Activated CD8-positive, alpha-beta memory T cell treated with anti-CD3 and anti-CD28 coated beads, Interleukin-2, amount 50 U/mL, for 4 hours (primary cell): ENCODE results near the gene GUCY2C.
"Not testable (repeated sequence)": the region's sequence is repeated elsewhere in the genome, so short reads cannot be mapped to it uniquely, and the experiment has no call there.

ENCODE experiments used
- DNase-seq: peaks from one replicate; pipeline ENCODE4 v3.0.0-alpha.2; 2020

GUCY2C gene

DNA sequence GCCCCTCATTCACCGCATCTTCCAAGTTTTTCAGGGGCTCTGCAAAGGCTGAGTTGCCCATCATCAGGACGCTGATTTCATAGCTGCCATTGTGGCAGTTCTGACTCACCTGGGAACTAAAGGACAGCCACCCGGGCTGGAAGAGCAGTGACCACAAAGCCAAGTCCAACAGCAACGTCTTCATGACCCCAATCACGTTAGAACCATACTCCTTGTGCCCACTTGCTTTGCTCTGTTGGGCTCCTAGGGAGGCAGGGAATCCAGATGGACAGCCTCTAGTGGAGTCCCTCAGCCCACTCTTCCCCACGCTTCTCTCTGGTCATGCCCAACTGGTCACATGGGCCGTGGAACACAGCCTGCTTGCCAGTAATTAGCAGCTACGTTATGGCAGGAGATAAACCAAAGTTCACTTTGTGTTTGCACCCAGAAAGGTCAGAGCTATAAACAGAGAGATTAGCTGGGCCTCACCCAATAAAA is at the start of gene GUCY2C:
TSS of gene GUCY2C (minus strand) at position 335 of the 477 bp plus-strand sequence. CDS start at position 184, 151 bp downstream.
- DNase-seq = no peak

DNA sequence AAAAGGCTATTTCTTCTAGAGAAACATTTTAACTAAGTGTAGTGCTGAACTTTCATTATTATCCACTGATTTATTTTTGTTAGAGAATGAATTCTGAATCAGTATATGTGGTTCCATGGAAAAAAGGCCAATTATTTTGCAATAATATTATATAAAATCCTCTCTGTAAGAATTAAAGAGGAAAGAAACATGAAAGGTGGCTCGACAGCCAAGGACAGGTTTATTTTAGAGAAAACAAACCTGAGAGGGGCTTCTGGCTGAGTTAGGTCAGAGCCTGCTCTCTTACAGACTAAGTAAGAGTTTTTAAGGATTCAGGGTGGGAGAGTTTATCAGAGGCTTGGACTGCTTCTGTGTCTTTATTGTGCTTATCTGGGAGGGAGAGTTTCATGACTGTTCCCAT is 46.7 kb upstream of the GUCY2C start:
- no peak for DNase-seq

DNA sequence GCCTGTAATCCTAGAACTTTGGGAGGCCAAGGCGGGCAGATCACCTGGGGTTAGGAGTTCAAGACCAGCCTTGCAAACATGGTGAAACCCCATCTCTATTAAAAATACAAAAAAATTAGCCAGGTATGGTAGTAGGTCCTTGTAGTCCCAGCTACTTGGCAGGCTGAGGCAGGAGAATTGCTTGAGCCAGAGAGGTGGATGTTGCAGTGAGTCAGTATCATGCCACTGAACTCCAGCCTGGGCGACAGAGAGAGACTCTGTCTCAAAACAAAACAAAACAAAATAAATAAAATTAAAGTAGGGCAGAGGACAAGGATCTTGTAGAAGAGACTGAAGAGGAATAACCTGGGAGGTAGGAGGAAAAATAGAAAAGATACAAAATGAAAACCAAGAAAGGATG is 45.5 kb upstream of the GUCY2C start:
- DNase-seq = no peak

DNA sequence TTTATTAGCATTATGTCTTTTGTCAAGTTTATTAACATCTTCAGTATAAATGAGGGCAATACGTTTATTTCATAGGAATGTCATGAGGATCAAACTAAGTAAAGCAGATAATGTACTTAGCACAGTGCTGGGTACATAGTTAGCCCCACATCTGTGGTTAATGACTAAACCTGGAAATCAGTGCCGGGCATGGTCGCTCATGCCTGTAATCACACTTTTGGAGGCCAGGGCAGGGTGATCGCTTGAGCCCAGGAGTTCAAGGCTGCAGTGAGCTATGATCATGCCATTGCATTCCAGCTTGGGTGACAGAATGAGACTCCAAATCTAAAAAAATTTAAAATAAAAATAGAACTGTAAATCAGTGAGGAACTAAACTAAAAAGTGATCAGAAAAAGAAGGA is 44.8 kb upstream of the GUCY2C start:
- no peak for DNase-seq

DNA sequence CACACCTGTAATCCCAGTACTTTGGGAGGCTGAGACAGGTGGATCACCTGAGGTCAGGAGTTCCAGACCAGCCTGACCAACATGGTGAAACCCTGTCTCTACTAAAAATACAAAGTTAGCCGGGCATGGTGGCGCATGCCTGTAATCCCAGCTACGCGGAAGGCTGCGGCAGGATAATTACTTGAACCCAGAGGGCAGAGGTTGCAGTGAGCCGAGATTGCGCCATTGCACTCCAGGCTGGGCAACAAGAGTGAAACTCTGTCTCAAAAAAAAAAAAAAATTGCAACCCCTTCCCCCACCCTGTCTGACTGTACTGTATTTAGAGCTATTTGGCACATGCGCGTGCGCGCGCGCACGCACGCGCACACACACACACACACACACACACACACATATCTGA is 40.0 kb upstream of the GUCY2C start:
- not testable (repeated sequence) for DNase-seq

DNA sequence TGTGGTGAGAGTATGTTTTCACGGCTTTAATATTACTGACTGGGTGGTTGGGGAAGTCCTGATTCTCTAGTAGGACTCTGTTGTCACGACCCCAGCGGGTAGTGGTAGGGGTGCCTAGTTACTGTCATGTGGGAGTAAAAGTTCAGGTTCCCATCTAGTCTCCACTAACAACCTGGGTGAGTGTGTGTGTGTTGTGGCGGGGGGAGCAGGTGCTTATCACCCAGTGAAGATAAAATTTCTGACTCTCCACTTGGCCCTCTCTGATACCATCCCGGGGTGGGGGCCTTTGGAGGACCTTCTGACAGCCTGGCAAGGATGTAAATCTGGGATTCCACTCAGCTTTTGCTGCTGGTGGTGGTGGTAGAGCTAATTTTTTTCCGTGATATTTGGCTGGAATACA is 35.4 kb upstream of the GUCY2C start:
- no peak for DNase-seq

DNA sequence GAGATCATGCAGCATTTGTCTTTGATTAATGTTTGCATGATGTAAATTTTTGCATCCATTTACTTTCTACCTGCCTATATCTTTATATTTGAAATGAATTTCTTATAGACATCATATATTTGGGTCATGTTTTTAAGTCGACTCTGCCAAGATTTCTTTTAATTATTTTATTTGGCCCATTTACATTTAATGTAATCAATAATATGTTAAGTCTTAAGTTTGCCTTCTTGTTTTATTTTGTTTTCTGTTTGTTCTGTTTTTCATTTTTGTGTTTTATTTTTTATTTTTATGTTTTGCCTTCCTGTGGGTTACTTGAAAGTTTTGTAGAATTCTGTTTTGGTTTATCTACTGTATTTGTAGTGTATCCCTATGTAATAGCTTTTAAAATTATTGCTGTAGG is 33.2 kb upstream of the GUCY2C start:
- DNase-seq = no peak

DNA sequence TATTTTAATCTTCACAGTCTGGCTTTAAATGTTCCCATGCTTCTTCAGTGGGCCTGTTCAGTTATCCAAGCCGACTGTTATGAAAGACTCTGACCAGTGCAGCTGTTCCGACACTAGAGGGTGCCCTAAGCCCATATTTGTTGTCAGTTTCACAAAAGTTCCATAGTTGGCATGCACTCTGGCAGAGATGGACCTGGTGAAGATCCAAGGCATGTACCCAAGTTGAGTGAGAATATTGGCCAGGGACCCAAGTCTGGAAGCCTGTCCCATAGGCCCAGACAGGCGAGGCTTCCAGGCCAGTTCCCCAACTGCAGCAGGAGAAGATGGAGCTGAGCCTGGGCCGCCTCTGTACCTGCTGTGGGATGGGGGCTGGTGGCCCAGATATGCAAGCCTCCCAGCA is 27.4 kb upstream of the GUCY2C start:
- peak; percentile 60 for DNase-seq

DNA sequence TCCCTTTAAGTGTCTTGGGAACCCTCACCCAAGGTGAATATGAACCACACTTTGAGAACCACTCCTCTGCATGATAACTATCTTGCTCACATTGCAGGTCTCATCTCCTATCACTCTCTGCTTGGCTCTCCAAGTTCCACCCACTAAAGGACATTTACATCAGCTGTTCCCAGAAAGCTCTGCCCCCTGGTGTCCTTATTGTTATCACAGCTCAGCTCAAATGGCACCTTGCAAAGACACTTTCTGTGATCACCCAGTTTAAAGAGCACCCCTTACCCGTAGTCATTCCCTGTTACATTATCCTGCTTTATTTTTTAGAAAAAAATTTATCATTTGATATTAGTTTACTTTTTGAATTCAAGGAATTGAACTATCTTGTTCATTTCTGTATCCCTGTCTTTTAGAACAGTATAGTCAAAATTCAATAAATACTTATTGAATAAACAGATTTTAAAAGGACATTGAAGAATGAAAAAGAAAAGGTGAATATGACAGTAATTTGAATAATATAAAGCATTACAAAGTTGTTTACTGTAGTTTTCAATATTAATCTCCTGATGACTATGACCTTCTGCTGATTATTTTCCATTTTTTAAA is 20.5 kb upstream of the GUCY2C start:
- DNase-seq = peak; percentile 37

DNA sequence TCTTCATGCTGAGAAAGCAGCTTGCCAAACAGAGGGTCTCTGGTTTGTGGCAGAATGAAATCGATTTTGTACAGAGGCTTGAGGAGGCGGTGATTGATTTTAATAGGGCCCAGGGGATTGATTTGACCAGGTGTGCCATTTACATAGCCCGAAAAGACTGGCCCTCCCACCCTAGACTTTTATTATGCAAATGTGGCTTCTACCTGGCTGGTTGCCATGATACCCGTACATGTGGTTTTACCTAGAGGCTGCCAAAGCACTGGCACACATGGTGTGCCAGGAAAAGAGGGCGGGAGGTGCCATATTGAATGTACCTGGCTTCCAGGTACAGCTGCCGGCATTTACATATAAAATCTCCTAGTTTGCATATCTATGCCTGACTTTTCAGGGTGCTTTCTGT is 18.0 kb upstream of the GUCY2C start:
- no peak for DNase-seq

DNA sequence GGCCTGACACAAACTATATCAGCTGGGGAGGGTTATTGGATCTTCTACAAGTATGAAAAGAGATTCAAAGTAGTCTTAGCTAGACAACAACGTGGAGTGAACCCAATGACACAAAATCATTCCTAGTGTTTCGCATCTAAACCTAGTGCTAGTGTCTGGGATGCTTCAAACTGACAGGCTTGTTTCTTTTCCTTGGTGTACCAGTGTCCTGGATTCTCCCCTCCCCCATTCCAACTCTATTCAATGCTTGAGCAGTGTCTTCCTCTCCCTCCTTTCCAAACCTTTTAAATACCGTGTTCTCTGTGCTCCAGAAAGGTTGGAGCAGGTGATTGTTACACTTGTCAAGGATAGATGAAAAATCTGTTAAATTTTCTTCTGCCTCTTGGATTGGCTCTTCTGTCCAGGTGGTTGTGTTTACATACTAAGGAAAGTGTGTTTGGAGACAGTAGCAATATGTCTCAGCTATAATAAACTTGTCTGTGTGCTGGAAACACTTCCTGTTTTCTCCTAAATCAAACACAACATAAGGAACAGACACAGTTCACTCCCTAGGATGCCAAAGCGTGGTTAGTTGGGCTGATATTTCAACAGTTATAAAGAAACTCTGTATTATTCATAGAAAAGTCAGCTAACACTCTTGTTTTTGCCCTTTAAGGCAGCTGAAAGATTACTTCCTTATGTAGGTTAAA is 14.4 kb upstream of the GUCY2C start:
- no peak for DNase-seq

DNA sequence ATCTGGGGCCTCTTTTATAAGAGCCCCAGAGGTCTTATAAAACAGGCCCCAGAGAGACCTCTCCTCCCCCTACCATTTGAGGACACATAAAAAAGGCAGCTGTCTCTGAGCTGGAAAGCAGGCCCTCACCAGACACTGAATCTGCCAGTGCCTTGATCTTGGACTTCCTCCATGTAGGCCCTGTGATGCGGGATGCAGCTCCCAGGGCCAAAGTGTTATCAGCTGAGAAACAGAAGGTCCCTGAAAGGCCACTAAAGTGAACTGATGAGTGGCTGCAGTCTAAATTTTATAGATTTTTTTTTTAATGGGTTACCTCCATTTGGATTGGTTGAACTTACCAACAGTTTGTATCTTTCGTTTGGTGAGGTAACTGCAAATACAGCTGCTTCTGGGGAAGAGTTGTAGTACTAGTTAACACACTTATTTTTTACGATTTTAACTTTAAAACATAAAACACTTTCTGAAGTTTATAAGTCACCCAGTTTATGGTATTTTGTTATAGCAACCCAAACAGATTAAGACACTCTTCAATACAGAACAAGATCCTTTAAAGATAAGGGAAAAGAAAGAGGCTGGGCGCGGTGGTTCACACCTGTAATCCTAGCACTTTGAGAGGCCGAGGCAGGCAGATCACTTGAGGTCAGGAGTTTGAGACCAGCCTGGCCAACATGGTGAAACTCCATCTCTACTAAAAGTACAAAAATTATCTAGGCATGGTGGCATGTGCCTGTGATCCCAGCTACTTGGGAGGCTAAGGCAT is 5.6 kb upstream of the GUCY2C start:
- no peak for DNase-seq

DNA sequence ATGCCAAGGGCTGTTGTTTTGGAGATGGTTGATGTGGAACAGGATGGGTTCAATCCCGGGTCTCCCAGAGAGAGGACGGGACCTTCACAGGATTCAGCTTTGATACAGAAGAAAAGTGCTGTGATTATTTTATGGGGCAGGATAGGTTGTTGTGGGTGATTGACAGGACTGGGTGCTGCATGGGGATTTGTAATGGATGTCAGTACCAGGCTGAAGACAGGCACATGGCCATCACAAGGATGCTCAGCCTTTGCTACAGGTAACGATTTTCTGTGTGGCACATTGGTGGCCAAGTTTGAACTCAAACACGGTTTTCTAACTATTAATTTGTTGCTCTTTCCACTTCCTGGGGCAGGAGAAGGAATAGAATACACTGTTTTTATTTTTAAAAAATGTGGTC is 4.5 kb upstream of the GUCY2C start:
- DNase-seq = no peak

DNA sequence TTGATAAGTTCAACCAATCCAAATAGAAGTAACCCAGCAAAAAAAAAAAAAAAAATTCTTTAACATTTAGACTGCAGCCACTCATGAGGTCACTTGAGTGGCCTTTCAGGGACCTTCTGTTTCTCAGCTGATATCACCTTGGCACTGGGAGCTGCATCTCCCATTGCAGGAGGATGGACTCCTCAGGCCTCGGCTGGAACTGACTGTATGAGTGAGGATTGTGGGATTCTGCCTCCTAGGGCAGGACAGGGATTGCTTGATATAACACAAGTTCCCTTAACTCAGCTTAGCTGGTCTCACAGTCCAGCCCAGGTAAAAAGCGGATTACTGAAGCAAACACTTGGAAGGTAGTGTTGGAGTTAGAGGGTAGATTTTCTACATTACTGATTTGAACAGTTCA is 3.5 kb upstream of the GUCY2C start:
- no peak for DNase-seq

DNA sequence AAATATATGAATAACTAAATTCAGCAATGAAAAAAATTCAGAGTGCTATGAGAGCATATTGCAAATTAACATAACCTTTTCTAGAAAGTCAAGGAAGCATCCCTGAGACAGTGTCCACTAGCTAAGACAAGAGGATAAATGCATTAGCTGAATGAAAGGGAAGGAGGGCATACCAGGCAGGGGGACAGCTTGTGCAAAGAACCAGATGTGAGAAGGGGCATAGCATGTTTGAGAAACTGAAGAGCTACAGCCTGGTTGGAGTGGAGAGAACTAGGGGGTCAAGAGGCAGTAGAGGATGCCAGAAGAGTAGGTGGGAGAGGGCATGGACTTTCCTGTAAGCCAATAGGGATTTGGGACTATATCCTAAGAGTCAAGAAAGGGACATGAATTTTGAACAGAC is 2.2 kb upstream of the GUCY2C start:
- no peak for DNase-seq

DNA sequence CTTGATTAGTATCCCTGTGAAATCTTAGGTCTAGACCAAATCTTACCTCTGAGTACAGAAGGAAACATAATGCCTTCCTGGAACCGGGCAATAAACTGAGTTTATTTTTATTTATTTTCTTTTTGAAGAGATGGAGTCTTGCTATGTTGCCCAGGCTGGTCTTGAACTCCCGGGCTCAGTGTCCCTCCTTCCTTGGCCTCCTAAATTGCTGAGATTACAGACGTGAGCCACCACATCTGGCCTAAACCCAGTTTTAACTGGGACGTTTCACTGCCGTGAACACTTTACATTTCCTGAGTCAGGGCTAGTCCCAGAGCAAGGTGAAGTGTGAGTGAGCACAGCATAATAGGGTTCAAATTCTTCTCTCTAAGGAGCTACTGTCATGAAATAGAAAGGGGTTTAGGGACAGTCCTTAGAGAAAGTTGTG is 671 bp downstream of the GUCY2C start:
- DNase-seq = no peak

DNA sequence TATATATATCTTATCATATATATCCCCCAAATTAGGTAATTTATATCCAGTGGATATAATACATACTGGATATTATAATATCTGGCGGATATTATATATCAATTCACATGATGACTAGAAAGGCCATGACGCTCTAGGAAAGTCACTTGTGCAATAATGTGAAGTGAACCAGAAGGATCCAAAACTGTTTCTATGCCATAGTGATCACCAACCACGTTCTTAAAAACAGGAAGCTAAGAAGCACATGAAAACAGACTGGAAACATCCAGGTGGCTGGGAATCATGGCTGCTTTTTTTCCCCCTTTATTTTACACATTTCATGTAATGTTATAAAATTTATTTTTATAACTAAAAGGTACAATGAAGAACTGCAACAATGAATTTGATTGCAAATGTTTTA is 1.4 kb downstream of the GUCY2C start:
- no peak for DNase-seq

DNA sequence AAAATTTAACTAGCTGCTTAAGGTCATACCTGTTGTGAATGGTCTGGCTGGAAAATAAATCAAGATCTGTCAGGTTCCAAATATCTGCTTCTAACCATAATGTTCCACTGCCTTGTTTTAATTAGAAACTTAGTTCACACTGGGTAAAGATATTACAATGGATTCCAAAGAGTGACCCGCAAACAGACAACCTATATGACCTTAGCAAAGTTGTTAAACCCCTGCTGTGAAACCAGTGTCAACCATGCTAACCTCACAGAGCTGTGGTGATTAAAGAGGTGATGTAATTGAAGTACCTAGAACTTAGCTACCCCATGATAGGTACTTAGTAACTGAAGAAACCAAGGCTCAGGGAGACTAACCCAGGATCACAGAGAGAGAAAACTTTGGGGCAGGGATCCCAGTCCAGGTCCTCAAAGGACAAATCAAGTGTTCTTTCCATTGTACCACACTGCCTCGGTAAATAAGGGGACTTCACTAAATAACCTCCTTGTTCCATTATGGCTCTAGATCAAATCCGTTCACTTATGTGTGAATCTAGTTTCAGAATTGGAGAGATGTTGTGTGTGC is 2.2 kb downstream of the GUCY2C start:
- DNase-seq = no peak

DNA sequence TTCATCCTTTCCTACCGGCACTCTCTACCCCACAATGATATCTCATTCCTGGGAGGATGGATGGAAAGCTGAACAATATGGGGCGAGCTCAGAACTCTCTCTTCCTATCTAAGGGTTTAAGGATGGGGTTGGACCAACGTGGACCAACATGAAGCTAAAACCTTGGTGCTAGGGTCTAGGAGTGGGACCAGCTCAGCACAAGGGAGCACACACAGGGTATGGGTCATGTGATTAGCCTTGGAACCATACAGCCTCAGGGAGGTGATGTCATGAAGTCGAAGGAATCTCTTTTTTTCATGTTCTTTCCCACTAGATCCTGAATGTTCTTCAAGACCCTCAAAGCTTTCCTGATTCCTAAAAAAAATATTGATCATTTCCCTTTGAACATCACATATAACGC is 3.3 kb downstream of the GUCY2C start:
- DNase-seq = no peak

DNA sequence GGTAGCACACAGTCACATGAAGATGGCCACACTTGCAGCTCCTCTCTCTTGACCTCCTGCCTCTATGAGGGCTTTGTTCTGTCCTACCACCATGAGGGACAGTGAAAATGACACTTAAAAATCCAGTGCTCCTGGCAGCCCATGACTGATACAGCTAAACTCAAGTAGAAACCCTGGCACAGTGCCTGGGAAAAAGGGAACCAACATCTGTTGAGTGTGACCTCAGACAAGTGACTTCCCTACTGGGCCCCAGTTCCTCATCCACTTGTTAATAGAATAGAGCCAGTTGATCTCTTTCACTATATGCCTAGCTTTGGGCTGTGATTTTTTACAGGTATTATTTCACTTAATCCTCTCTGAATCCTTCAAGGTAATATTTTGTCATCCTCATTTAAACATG is 4.8 kb downstream of the GUCY2C start:
- no peak for DNase-seq

DNA sequence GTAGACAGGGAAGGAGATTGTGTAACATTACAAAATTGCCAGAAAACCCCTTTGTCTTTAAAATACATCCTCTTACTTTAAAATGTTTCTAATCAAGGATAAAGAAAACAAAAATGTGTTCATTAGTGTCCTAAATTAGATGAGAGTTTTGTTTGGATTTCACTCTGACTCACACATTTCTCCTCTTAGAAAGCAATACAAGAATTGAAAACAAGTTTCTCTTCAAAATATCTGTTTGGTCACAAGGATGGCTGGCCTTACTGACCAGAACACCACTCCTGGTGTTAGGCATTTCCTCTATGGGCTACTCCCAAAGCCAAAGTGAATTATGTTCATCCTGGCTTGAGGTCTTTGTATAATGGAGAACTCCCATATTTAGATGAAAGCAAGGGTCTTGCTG is 6.4 kb downstream of the GUCY2C start:
- DNase-seq = no peak

DNA sequence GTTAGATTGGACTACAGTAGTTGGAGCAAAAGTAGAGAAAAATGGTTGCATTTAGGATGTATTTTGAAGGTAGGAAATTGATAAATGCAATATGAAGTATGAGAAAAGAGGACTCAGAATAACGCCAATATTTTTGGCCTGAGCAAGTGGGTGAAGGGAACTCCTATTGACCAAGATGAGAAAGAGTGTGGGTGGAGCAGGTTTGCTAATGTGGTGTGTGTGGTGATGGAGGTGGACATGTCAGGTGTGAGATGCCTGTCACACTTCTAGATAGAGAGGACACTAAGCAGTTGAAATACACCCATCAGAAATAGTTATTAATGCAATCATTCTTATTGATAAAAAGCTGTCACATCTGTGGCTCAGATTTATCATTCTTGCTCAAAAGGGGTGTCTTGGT is 7.3 kb downstream of the GUCY2C start:
- DNase-seq = no peak

DNA sequence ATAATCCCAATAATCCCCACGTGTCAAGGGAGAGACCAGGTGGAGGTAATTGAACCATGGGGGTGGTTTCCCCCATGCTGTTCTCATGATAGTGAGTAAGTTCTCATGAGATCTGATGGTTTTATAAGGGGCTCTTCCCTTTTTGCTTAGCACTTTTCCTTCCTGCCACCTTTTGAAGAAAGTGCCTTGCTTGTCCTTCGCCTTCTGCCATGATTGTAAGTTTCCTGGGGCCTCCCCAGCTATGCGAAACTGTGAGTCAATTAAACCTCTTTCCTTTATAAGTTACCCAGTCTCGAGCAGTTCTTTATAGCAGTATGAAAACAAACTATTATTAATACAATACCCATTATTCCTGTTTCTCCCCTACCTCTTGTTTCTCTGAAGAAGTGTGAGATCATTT is 14.2 kb downstream of the GUCY2C start:
- DNase-seq = not testable (repeated sequence)

DNA sequence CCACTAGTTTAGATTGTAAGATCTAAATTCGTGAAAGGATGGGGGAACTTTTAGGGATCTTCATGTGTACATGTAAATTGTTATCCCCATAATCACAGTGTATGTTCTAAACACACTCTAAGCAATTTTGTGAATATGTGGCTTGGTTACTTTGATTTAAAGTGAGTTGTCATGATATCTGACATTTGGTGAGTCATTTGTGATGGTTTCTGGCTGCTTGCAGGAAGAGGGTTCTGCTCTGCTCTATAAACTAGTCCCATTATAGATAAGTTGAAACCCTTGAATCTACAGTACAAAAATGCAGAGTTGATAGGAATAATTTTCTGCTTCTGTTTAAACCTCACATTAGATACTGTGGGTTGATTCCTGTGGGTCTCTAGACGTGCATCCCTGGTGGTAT is 14.8 kb downstream of the GUCY2C start:
- no peak for DNase-seq
